ENCODE results near the gene RPS6KL1.
A peak's percentile ranks its signal among the peaks of the same experiment; 100 is the strongest.

The RPS6KL1 gene

GRCh38 chr14:74917178-74917543 is 5.9 kb downstream of the RPS6KL1 start:
- no peaks in the 10 kb centered on the region for H3K9me3 ChIP-seq
- intact Hi-C loops (cut with DNase I; ENCODE audit: low total_unique reads), result loop anchor here (2.0 kb wide), 1 partner anchor 172 kb away; no protein-coding TSS in a partner anchor
- peak overlapping the region; percentile 57 to 58 for H3K27ac ChIP-seq
- TF ChIP-seq, protein P1, sequence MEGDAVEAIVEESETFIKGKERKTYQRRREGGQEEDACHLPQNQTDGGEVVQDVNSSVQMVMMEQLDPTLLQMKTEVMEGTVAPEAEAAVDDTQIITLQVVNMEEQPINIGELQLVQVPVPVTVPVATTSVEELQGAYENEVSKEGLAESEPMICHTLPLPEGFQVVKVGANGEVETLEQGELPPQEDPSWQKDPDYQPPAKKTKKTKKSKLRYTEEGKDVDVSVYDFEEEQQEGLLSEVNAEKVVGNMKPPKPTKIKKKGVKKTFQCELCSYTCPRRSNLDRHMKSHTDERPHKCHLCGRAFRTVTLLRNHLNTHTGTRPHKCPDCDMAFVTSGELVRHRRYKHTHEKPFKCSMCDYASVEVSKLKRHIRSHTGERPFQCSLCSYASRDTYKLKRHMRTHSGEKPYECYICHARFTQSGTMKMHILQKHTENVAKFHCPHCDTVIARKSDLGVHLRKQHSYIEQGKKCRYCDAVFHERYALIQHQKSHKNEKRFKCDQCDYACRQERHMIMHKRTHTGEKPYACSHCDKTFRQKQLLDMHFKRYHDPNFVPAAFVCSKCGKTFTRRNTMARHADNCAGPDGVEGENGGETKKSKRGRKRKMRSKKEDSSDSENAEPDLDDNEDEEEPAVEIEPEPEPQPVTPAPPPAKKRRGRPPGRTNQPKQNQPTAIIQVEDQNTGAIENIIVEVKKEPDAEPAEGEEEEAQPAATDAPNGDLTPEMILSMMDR (IDR thresholded peaks at IDR 0.05), result no peak
- H3K4me1 ChIP-seq, result peaks cover 0 to 26% (median 20%) of the 10 kb centered on the region in 4 donors
- no peak overlapping the region for H3K4me3 ChIP-seq
- peak in 1 of 2 donors; percentile 48 for DNase-seq
- no peaks in the 10 kb centered on the region for H3K27me3 ChIP-seq
- peaks cover 0 to 8% (median 7%) of the 10 kb centered on the region in 3 donors for H3K36me3 ChIP-seq

DNA sequence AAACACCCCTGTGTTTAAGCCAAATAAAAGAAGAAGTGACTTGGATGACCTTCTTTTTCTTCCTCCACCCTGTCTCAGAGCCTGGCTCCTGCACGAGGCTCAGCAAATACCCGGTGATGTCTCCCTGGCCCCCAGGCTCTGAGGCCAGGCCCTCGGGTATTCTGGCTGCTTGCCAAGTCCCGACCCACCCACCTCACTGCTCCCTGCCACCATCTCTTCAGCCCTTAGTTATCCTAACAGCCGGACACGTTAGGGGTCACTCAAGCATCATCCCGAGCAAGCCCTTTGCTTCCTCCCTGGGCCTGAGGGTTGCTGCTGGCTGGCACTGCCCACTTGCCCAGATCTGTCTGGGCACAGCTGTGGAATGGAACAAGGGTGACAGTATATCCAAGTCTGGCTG is 7.2 kb downstream of the RPS6KL1 start:
- intact Hi-C loops (cut with DNase I; ENCODE audit: low total_unique reads), result loop anchor here (2.0 kb wide), 1 partner anchor 173 kb away; no protein-coding TSS in a partner anchor
- no peak overlapping the region for H3K4me3 ChIP-seq
- no peaks in the 10 kb centered on the region for H3K9me3 ChIP-seq
- H3K27me3 ChIP-seq, result no peaks in the 10 kb centered on the region
- H3K27ac ChIP-seq, result peak overlapping the region in 1 of 2 donors; percentile 58
- TF ChIP-seq, protein P1 (IDR thresholded peaks at IDR 0.05), result no peak
- peaks cover 0 to 8% (median 7%) of the 10 kb centered on the region in 3 donors for H3K36me3 ChIP-seq
- no peak for DNase-seq
- H3K4me1 ChIP-seq, result peaks cover 0 to 27% (median 20%) of the 10 kb centered on the region in 4 donors

DNA sequence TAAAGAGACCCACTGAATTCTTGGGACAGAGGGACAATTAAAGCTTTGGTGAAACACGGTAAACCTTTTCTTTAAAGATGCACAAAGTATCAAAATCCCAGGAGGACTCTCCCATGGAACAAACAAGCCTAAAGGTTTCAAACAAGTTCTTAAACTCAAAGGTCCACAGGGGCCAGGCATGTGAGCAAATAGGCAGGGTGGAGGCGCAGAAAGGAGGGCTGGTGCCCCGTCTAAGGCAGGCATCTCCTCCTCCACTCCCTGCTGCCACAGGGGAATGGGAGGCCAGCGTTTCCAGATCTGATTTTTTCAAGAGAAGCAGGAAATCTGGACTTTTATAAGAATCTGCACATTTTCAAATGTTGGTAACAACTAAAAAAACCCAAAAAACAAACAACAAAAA is 7.6 kb downstream of the RPS6KL1 start:
- DNase-seq, result peak in 1 of 2 donors; percentile 29
- intact Hi-C loops (cut with DNase I; ENCODE audit: low total_unique reads), result no loop called here
- Histone ChIP-seq H3K36me3 (peaks cover 0 to 8% (median 7%) of the 10 kb centered on the region in 3 donors), H3K4me1 (peaks cover 0 to 31% (median 20%) of the 10 kb centered on the region in 4 donors), H3K9me3 (no peaks in the 10 kb centered on the region), H3K27ac (no peak overlapping the region), H3K4me3 (no peak overlapping the region), H3K27me3 (no peaks in the 10 kb centered on the region)
- TF ChIP-seq, protein P1 (IDR thresholded peaks at IDR 0.05), result no peak

DNA sequence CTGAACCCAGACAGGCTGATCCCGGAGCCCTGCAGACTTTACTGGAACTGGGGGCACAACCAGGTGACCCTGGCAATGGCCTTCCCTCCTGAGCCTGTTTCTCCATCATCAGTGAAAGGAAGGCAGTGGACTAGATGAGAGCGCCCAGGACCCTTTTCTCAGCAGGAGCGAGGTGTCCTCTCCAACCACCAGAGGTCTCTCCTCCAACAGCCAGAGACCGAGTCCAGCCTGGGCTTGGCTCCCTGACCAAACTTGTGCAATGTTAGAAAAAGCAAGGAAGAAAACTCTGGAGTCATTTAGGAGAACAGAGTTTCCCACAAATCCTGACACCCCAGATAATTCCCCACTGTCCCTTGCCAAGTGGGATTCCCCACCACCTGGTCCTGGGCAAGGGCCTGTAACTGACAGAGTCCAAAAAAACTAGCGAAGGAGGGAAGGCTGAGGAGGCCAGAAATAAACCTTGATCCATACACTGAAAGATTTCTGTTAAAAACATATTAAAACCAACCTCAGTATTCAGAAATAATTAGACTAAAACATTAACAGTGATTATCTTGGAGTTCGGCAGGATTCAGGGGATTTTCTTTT is 9.0 kb downstream of the RPS6KL1 start:
- no peaks in the 10 kb centered on the region for H3K27me3 ChIP-seq
- H3K27ac ChIP-seq, result peak overlapping the region; percentile 28 to 49
- peak; percentile 86 to 88 for DNase-seq
- no peak overlapping the region for H3K4me3 ChIP-seq
- H3K36me3 ChIP-seq, result peaks cover 0 to 2% (median 1%) of the 10 kb centered on the region in 3 donors
- TF ChIP-seq, protein P1 (IDR thresholded peaks at IDR 0.05), result peak; percentile 80 to 82
- H3K9me3 ChIP-seq, result no peaks in the 10 kb centered on the region
- H3K4me1 ChIP-seq, result peaks cover 0 to 36% (median 20%) of the 10 kb centered on the region in 4 donors
- intact Hi-C loops (cut with DNase I; ENCODE audit: low total_unique reads), result no loop called here

DNA sequence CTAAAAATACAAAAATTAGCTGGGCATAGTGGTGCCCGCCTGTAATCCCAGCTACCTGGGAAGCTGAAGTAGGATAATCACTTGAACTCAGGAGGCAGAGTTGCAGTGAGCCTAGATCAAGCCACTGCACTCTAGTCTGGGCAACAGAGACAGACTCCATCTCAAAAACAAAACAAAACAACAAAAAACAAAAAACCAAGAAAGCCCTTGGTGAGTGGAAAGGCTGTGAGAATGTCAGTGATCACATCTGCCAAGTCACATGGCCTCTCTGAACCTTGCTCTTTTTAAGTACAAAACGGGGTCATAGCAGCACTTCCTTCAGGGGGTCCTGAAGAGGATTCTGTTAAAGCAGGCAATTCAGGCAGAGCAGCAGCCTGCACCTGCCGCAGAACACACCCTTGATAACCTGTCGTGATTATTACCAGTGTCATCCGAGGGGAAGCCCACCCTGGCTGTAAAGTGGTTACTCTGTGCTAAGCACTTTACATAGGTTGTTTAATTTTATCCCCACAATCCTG is 9.6 kb downstream of the RPS6KL1 start:
- H3K9me3 ChIP-seq, result no peaks in the 10 kb centered on the region
- intact Hi-C loops (cut with DNase I; ENCODE audit: low total_unique reads), result no loop called here
- no peaks in the 10 kb centered on the region for H3K36me3 ChIP-seq
- DNase-seq, result no peak
- H3K4me1 ChIP-seq, result peaks cover 0 to 34% (median 18%) of the 10 kb centered on the region in 4 donors
- no peak overlapping the region for H3K27ac ChIP-seq
- H3K4me3 ChIP-seq, result no peak overlapping the region
- TF ChIP-seq, protein P1 (IDR thresholded peaks at IDR 0.05), result no peak
- no peaks in the 10 kb centered on the region for H3K27me3 ChIP-seq

Data from tibial artery (tissue), 4 donors.